HCT116 (cell line): ENCODE measurements around the gene MFAP3L. TPM values are rescaled to one million over a fixed set of nuclear protein-coding genes. Genes with fewer than 3 reads are reported as not detected.

Source experiments
- ATAC-seq: fragments of 200-7000 bp; cut with Tn5 transposase; 2 replicates; pipeline ENCODE4 v1.9.1; 2020; ENCODE audit warnings: mild to moderate bottlenecking, moderate library complexity
- BruUV-seq: library from RNA; stranded (reverse); fragments of 400-500 nt; replicated peaks from 2 replicates; lab custom pipeline; 2021; lab: Mats Ljungman, UMichigan
- CTCF ChIA-PET: fragments of 300-600 bp; sonication (Branson Sonifier 250); formaldehyde crosslinking; loops from one replicate; lab custom pipeline; 2021; ENCODE audit warnings: antibody characterized with exemption; lab: Charles Lee
- POLR2A ChIA-PET: fragments of 300-600, 350-600 bp; sonication (Branson Sonifier 250); formaldehyde crosslinking; loops from one replicate; lab custom pipeline; 2021; ENCODE audit warnings: antibody characterized with exemption; lab: Charles Lee
- RAD21 ChIA-PET, 2 experiments: fragments of 300-600 bp; sonication (Branson Sonifier 250); formaldehyde crosslinking; loops; one replicate each; lab custom pipeline; 2023; ENCODE audit warnings: low total read pairs in 2 of 2; ENCODE audit not compliant: uncharacterized antibody in 2 of 2, unreplicated experiment in 2 of 2, low non-redundant PET in 1 of 2; lab: Charles Lee
- DNase-seq: peaks from one replicate; pipeline ENCODE4 v3.0.0-alpha.2; 2010; ENCODE audit warnings: low read depth, low spot score
- H2AFZ ChIP-seq: fragments of 200-600 bp; shearing (Covaris generic), sonication (generic); 2 replicates; pipeline ENCODE4 v1.6.1; 2017; ENCODE audit warnings: low read depth, mixed run types, mixed read lengths, antibody characterized with exemption, low read length; ENCODE audit not compliant: poor library complexity, severe bottlenecking
- H3K27ac ChIP-seq: 2 replicates; pipeline ENCODE4 v1.5.1; 2012; ENCODE audit warnings: low read depth, low read length
- H3K27me3 ChIP-seq: fragments of 200-600 bp; sonication (generic); 2 replicates; pipeline ENCODE4 v1.6.1; 2016; ENCODE audit warnings: mixed run types, low read length, mixed read lengths; ENCODE audit not compliant: insufficient read depth
- H3K36me3 ChIP-seq, 2 experiments: fragments of 200-500 bp in 1 of 2; fragments of 200-600 bp in 1 of 2; sonication (Bioruptor generic) in 1 of 2; sonication (generic) in 1 of 2; 2 replicates each; pipeline versions ENCODE4 v1.5.1 to v1.6.1; 2014 to 2016; ENCODE audit warnings: low read length in 2 of 2, inconsistent platforms in 1 of 2, mixed read lengths in 1 of 2, mixed run types in 1 of 2; ENCODE audit not compliant: insufficient read depth in 2 of 2, control insufficient read depth in 1 of 2
- H3K4me1 ChIP-seq, 2 experiments: fragments of 200-600 bp in 1 of 2; sonication (generic) in 1 of 2; 2 replicates each; pipeline versions ENCODE4 v1.5.1 to v1.6.1; 2012 to 2017; ENCODE audit warnings: low read length in 2 of 2, inconsistent platforms in 1 of 2, mild to moderate bottlenecking in 1 of 2, mixed read lengths in 1 of 2, mixed run types in 1 of 2, moderate library complexity in 1 of 2; ENCODE audit not compliant: insufficient read depth in 2 of 2, control insufficient read depth in 1 of 2
- H3K4me2 ChIP-seq: fragments of 200-600 bp; sonication (generic); 2 replicates; pipeline ENCODE4 v1.6.1; 2017; ENCODE audit warnings: mixed run types, low read length, mixed read lengths
- H3K4me3 ChIP-seq, 2 experiments: fragments of 200-600 bp in 1 of 2; sonication (generic) in 1 of 2; replicated peaks in 1 of 2; 2 replicates each; pipeline ENCODE4 v1.5.1; 2011 to 2016; ENCODE audit warnings: low read length in 2 of 2, control low read depth in 1 of 2, low read depth in 1 of 2, mild to moderate bottlenecking in 1 of 2, mixed read lengths in 1 of 2, mixed run types in 1 of 2
- H3K79me2 ChIP-seq: fragments of 200-600 bp; sonication (generic); 2 replicates; pipeline ENCODE4 v1.6.1; 2017; ENCODE audit warnings: mild to moderate bottlenecking, mixed run types, low read length, moderate library complexity, mixed read lengths; ENCODE audit not compliant: insufficient read depth
- H3K9ac ChIP-seq: fragments of 200-600 bp; sonication (generic); 2 replicates; pipeline ENCODE4 v1.6.1; 2016; ENCODE audit warnings: low read length, mixed read lengths
- H3K9me2 ChIP-seq: fragments of 200-600 bp; sonication (generic), shearing (Covaris generic); 2 replicates; pipeline ENCODE4 v1.6.1; 2017; ENCODE audit warnings: mixed run types, mild to moderate bottlenecking, moderate library complexity; ENCODE audit not compliant: insufficient read depth
- H3K9me3 ChIP-seq, 2 experiments: fragments of 200-500 bp in 1 of 2; fragments of 200-600 bp in 1 of 2; sonication (Bioruptor generic) in 1 of 2; sonication (generic) in 1 of 2; 2 replicates each; pipeline ENCODE4 v1.6.1; 2014 to 2017; ENCODE audit warnings: low read length in 2 of 2, mixed read lengths in 2 of 2, inconsistent platforms in 1 of 2, low read depth in 1 of 2, mild to moderate bottlenecking in 1 of 2, mixed run types in 1 of 2, moderate library complexity in 1 of 2; ENCODE audit not compliant: control insufficient read depth in 1 of 2, insufficient read depth in 1 of 2
- H4K20me1 ChIP-seq: fragments of 200-600 bp; sonication (generic), shearing (Covaris generic); 2 replicates; pipeline ENCODE4 v1.6.1; 2017; ENCODE audit warnings: mixed run types, mild to moderate bottlenecking, moderate library complexity; ENCODE audit not compliant: insufficient read depth
- EGR1 ChIP-seq: IDR thresholded peaks from 2 replicates; pipeline ENCODE4 v1.6.1; 2012; ENCODE audit warnings: low read depth
- EZH2phosphoT487 ChIP-seq: fragments of 200-600 bp; IDR thresholded peaks from 2 replicates; pipeline ENCODE4 v1.6.1; 2018; ENCODE audit warnings: antibody characterized with exemption, borderline replicate concordance
- FOSL1 ChIP-seq: IDR thresholded peaks from 2 replicates; pipeline ENCODE4 v1.6.1; 2012; ENCODE audit warnings: low read depth
- MAX ChIP-seq: IDR thresholded peaks from 2 replicates; pipeline ENCODE4 v1.6.1; 2012
- POLR2A ChIP-seq: IDR thresholded peaks from 2 replicates; pipeline ENCODE4 v1.7.0; 2011; ENCODE audit warnings: borderline replicate concordance; ENCODE audit not compliant: insufficient read depth, insufficient read length; ENCODE audit errors: extremely low read depth
- RAD21 ChIP-seq: IDR thresholded peaks from 2 replicates; pipeline ENCODE4 v1.6.1; 2012; ENCODE audit warnings: low read depth, mild to moderate bottlenecking
- REST ChIP-seq: IDR thresholded peaks from 2 replicates; pipeline ENCODE4 v1.6.1; 2012; ENCODE audit warnings: low read depth
- SP1 ChIP-seq: IDR thresholded peaks from 2 replicates; pipeline ENCODE4 v1.6.1; 2012; ENCODE audit warnings: low read depth
- ZBTB33 ChIP-seq: IDR thresholded peaks from 2 replicates; pipeline ENCODE4 v1.6.1; 2011; ENCODE audit warnings: mild to moderate bottlenecking, low read length, moderate library complexity; ENCODE audit not compliant: insufficient replicate concordance; ENCODE audit errors: extremely low read depth
- ZFX ChIP-seq: fragments of 450-650 bp; IDR thresholded peaks from 2 replicates; pipeline ENCODE4 v1.6.1; 2017
- intact Hi-C: fragments of 100-400 bp; cut with micrococcal nuclease; formaldehyde crosslinking; loops from 2 replicates; pipeline ENCODE4 v1.10.0; 2022
- total RNA-seq: library from RNA; stranded (reverse); gene quantifications from one replicate; pipeline ENCODE4 v1.2.1, GENCODE V29; 2021; ENCODE audit not compliant: unreplicated experiment

MFAP3L gene
- total RNA-seq, 1 experiment from 2014 or later = 8.4 TPM

- DNase-seq = no peak
- ChIA-PET CTCF (no interaction called here), POLR2A (no interaction called here), RAD21 (no interaction called here)
- Histone ChIP-seq H3K27me3 (no peaks in the 10 kb centered on the region), H3K9me2 (no peaks in the 10 kb centered on the region), H3K4me3 (no peak overlapping the region), H3K4me1 (no peaks in the 10 kb centered on the region), H3K36me3 (no peaks in the 10 kb centered on the region), H3K9ac (no peak overlapping the region), H4K20me1 (no peaks in the 10 kb centered on the region), H3K79me2 (no peaks in the 10 kb centered on the region), H3K9me3 (no peaks in the 10 kb centered on the region), H2AFZ (no peak overlapping the region), H3K4me2 (no peak overlapping the region), H3K27ac (no peak overlapping the region)
- intact Hi-C loops = no loop called here
- no TSS peak for BruUV-seq
- TF ChIP-seq ZBTB33 (no peak), FOSL1 (no peak), SP1 (no peak), EZH2phosphoT487 (no peak), REST (no peak), RAD21 (no peak), POLR2A (no peak), MAX (no peak), EGR1 (no peak), ZFX (no peak)
- ATAC-seq = no peak
These were observed 57.2 kb downstream of the MFAP3L start for GRCh38 chr4:169968999-169969398.
